ENCODE results near the gene ENTREP1.

Gene ENTREP1

GRCh38 chr9:69379270-69379982 lies 54.4 kb downstream of the ENTREP1 start:
- Histone ChIP-seq H3K4me1 (ENCODE audit: control insufficient read depth, insufficient read depth, low read length) (peaks cover 15% of the 10 kb centered on the region), H3K9ac (ENCODE audit: low read length) (no peak overlapping the region), H3K27me3 (ENCODE audit: control insufficient read depth, insufficient read depth, low read length) (no peaks in the 10 kb centered on the region), H3K36me3 (ENCODE audit: control insufficient read depth, insufficient read depth, low read length) (no peaks in the 10 kb centered on the region), H3K9me3 (ENCODE audit: control insufficient read depth, low read length) (no peaks in the 10 kb centered on the region), H3K4me3 (ENCODE audit: low read length) (no peak overlapping the region)

- H3K4me1 ChIP-seq (ENCODE audit: control insufficient read depth, insufficient read depth, low read length) = peaks cover 15% of the 10 kb centered on the region
- no peak overlapping the region for H3K9ac ChIP-seq (ENCODE audit: low read length)
- H3K27me3 ChIP-seq (ENCODE audit: control insufficient read depth, insufficient read depth, low read length) = no peaks in the 10 kb centered on the region
Observed at GRCh38 chr9:69380301-69380700, 55.3 kb downstream of the ENTREP1 start.

GRCh38 chr9:69380811-69381210 lies 55.8 kb downstream of the ENTREP1 start:
- Histone ChIP-seq H3K4me3 (ENCODE audit: low read length) (no peak overlapping the region), H3K9ac (ENCODE audit: low read length) (no peak overlapping the region), H3K9me3 (ENCODE audit: control insufficient read depth, low read length) (no peaks in the 10 kb centered on the region), H3K36me3 (ENCODE audit: control insufficient read depth, insufficient read depth, low read length) (no peaks in the 10 kb centered on the region), H3K4me1 (ENCODE audit: control insufficient read depth, insufficient read depth, low read length) (peaks cover 15% of the 10 kb centered on the region), H3K27me3 (ENCODE audit: control insufficient read depth, insufficient read depth, low read length) (no peaks in the 10 kb centered on the region)

More at GRCh38 chr9:69380301-69380700, 55.3 kb downstream of the ENTREP1 start:
- Histone ChIP-seq H3K9me3 (ENCODE audit: control insufficient read depth, low read length) (no peaks in the 10 kb centered on the region), H3K36me3 (ENCODE audit: control insufficient read depth, insufficient read depth, low read length) (no peaks in the 10 kb centered on the region), H3K4me3 (ENCODE audit: low read length) (no peak overlapping the region)

- H3K9ac ChIP-seq (ENCODE audit: low read length) = no peak overlapping the region
- no peak overlapping the region for H3K4me3 ChIP-seq (ENCODE audit: low read length)
Observed at GRCh38 chr9:69382135-69382534, 57.1 kb downstream of the ENTREP1 start.

GRCh38 chr9:69385581-69386033 lies 60.6 kb downstream of the ENTREP1 start:
- H3K9ac ChIP-seq (ENCODE audit: low read length) = no peak overlapping the region
- no peaks in the 10 kb centered on the region for H3K9me3 ChIP-seq (ENCODE audit: control insufficient read depth, low read length)
- H3K4me3 ChIP-seq (ENCODE audit: low read length) = no peak overlapping the region
- no peaks in the 10 kb centered on the region for H3K36me3 ChIP-seq (ENCODE audit: control insufficient read depth, insufficient read depth, low read length)
- no peaks in the 10 kb centered on the region for H3K4me1 ChIP-seq (ENCODE audit: control insufficient read depth, insufficient read depth, low read length)
- H3K27me3 ChIP-seq (ENCODE audit: control insufficient read depth, insufficient read depth, low read length) = no peaks in the 10 kb centered on the region

More at GRCh38 chr9:69382135-69382534, 57.1 kb downstream of the ENTREP1 start:
- Histone ChIP-seq H3K4me1 (ENCODE audit: control insufficient read depth, insufficient read depth, low read length) (peaks cover 8% of the 10 kb centered on the region), H3K36me3 (ENCODE audit: control insufficient read depth, insufficient read depth, low read length) (no peaks in the 10 kb centered on the region), H3K9me3 (ENCODE audit: control insufficient read depth, low read length) (no peaks in the 10 kb centered on the region), H3K27me3 (ENCODE audit: control insufficient read depth, insufficient read depth, low read length) (no peaks in the 10 kb centered on the region)

GRCh38 chr9:69386651-69387050 lies 61.6 kb downstream of the ENTREP1 start:
- H3K36me3 ChIP-seq (ENCODE audit: control insufficient read depth, insufficient read depth, low read length) = no peaks in the 10 kb centered on the region
- H3K27me3 ChIP-seq (ENCODE audit: control insufficient read depth, insufficient read depth, low read length) = no peaks in the 10 kb centered on the region
- H3K9me3 ChIP-seq (ENCODE audit: control insufficient read depth, low read length) = no peaks in the 10 kb centered on the region
- H3K9ac ChIP-seq (ENCODE audit: low read length) = no peak overlapping the region
- no peak overlapping the region for H3K4me3 ChIP-seq (ENCODE audit: low read length)
- H3K4me1 ChIP-seq (ENCODE audit: control insufficient read depth, insufficient read depth, low read length) = no peaks in the 10 kb centered on the region

GRCh38 chr9:69388596-69388995 lies 63.6 kb downstream of the ENTREP1 start:
- Histone ChIP-seq H3K9me3 (ENCODE audit: control insufficient read depth, low read length) (no peaks in the 10 kb centered on the region), H3K4me3 (ENCODE audit: low read length) (no peak overlapping the region), H3K9ac (ENCODE audit: low read length) (no peak overlapping the region), H3K4me1 (ENCODE audit: control insufficient read depth, insufficient read depth, low read length) (no peaks in the 10 kb centered on the region), H3K27me3 (ENCODE audit: control insufficient read depth, insufficient read depth, low read length) (no peaks in the 10 kb centered on the region), H3K36me3 (ENCODE audit: control insufficient read depth, insufficient read depth, low read length) (no peaks in the 10 kb centered on the region)

- H3K9me3 ChIP-seq (ENCODE audit: control insufficient read depth, low read length) = no peaks in the 10 kb centered on the region
- no peaks in the 10 kb centered on the region for H3K36me3 ChIP-seq (ENCODE audit: control insufficient read depth, insufficient read depth, low read length)
- H3K9ac ChIP-seq (ENCODE audit: low read length) = no peak overlapping the region
- no peaks in the 10 kb centered on the region for H3K4me1 ChIP-seq (ENCODE audit: control insufficient read depth, insufficient read depth, low read length)
- H3K27me3 ChIP-seq (ENCODE audit: control insufficient read depth, insufficient read depth, low read length) = no peaks in the 10 kb centered on the region
- H3K4me3 ChIP-seq (ENCODE audit: low read length) = no peak overlapping the region
Observed at GRCh38 chr9:69389437-69389995, 64.5 kb downstream of the ENTREP1 start.

- no peaks in the 10 kb centered on the region for H3K9me3 ChIP-seq (ENCODE audit: control insufficient read depth, low read length)
- H3K4me3 ChIP-seq (ENCODE audit: low read length) = no peak overlapping the region
- no peaks in the 10 kb centered on the region for H3K4me1 ChIP-seq (ENCODE audit: control insufficient read depth, insufficient read depth, low read length)
- no peaks in the 10 kb centered on the region for H3K27me3 ChIP-seq (ENCODE audit: control insufficient read depth, insufficient read depth, low read length)
- no peak overlapping the region for H3K9ac ChIP-seq (ENCODE audit: low read length)
- H3K36me3 ChIP-seq (ENCODE audit: control insufficient read depth, insufficient read depth, low read length) = no peaks in the 10 kb centered on the region
Observed at GRCh38 chr9:69391487-69391886, 66.5 kb downstream of the ENTREP1 start.

- Histone ChIP-seq H3K4me3 (ENCODE audit: low read length) (no peak overlapping the region), H3K9me3 (ENCODE audit: control insufficient read depth, low read length) (no peaks in the 10 kb centered on the region), H3K9ac (ENCODE audit: low read length) (no peak overlapping the region), H3K36me3 (ENCODE audit: control insufficient read depth, insufficient read depth, low read length) (no peaks in the 10 kb centered on the region), H3K4me1 (ENCODE audit: control insufficient read depth, insufficient read depth, low read length) (no peaks in the 10 kb centered on the region), H3K27me3 (ENCODE audit: control insufficient read depth, insufficient read depth, low read length) (no peaks in the 10 kb centered on the region)
Observed at GRCh38 chr9:69391946-69392345, 66.9 kb downstream of the ENTREP1 start.

- H3K27me3 ChIP-seq (ENCODE audit: control insufficient read depth, insufficient read depth, low read length) = no peaks in the 10 kb centered on the region
Observed at GRCh38 chr9:69392826-69393225, 67.8 kb downstream of the ENTREP1 start.

GRCh38 chr9:69393425-69393824 lies 68.4 kb downstream of the ENTREP1 start:
- no peaks in the 10 kb centered on the region for H3K4me1 ChIP-seq (ENCODE audit: control insufficient read depth, insufficient read depth, low read length)
- H3K27me3 ChIP-seq (ENCODE audit: control insufficient read depth, insufficient read depth, low read length) = no peaks in the 10 kb centered on the region
- H3K4me3 ChIP-seq (ENCODE audit: low read length) = no peak overlapping the region
- H3K9ac ChIP-seq (ENCODE audit: low read length) = no peak overlapping the region
- H3K9me3 ChIP-seq (ENCODE audit: control insufficient read depth, low read length) = no peaks in the 10 kb centered on the region
- H3K36me3 ChIP-seq (ENCODE audit: control insufficient read depth, insufficient read depth, low read length) = no peaks in the 10 kb centered on the region

More at GRCh38 chr9:69392826-69393225, 67.8 kb downstream of the ENTREP1 start:
- H3K4me3 ChIP-seq (ENCODE audit: low read length) = no peak overlapping the region
- no peak overlapping the region for H3K9ac ChIP-seq (ENCODE audit: low read length)
- H3K9me3 ChIP-seq (ENCODE audit: control insufficient read depth, low read length) = no peaks in the 10 kb centered on the region
- H3K4me1 ChIP-seq (ENCODE audit: control insufficient read depth, insufficient read depth, low read length) = no peaks in the 10 kb centered on the region
- no peaks in the 10 kb centered on the region for H3K36me3 ChIP-seq (ENCODE audit: control insufficient read depth, insufficient read depth, low read length)
